DOHH2 (cell line): ENCODE results near the gene PDGFRA.

Experiments used
- EZH2phosphoT487 ChIP-seq: fragments of 200-600 bp; sonication (generic); IDR thresholded peaks from 2 replicates; pipeline ENCODE4 v1.6.1; 2017; ENCODE audit warnings: borderline replicate concordance, mild to moderate bottlenecking, antibody characterized with exemption, low read length, moderate library complexity, mixed read lengths
- TF ChIP-seq, protein P1 (sequence below): fragments of 200-600 bp; sonication (generic); IDR thresholded peaks from one replicate; pipeline ENCODE4 v1.5.1; 2014; ENCODE audit warnings: antibody characterized with exemption, mild to moderate bottlenecking, low read depth, low read length; ENCODE audit not compliant: poor library complexity, severe bottlenecking

DNA sequence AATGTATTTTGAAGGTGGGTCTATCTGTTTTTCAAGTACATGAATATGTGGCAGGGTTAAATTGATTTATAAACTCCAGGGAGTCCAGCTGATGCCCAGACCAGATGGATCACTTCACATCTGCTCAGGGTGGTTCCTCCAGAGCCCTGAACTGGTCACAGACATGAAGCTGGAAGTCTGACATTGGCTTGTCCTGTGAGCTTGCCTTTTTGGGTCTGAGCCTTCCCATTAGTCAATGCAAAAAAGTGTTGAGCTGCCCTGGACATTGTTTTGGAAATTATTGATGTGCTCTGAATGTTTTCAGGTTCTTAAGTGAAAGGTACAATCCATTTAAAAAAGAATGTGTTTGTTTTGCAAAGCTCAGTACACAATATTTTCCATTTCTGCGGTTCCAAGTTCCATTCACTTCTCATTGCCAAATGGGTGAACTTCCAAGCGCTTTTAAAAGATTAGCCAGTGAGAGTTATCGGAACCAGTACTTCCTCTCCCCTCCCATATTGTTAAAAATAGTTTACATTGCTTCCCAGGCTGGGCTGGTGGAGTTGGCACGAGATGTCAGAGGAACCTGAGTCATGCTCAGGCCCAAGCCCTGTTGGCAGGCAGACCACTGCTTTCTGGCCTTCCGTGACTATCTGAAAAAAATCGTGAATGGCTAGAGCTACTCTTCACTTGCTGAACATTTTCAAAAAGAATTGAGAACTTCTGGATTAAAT, 52.1 kb downstream of the PDGFRA start:
- TF ChIP-seq, protein P1, sequence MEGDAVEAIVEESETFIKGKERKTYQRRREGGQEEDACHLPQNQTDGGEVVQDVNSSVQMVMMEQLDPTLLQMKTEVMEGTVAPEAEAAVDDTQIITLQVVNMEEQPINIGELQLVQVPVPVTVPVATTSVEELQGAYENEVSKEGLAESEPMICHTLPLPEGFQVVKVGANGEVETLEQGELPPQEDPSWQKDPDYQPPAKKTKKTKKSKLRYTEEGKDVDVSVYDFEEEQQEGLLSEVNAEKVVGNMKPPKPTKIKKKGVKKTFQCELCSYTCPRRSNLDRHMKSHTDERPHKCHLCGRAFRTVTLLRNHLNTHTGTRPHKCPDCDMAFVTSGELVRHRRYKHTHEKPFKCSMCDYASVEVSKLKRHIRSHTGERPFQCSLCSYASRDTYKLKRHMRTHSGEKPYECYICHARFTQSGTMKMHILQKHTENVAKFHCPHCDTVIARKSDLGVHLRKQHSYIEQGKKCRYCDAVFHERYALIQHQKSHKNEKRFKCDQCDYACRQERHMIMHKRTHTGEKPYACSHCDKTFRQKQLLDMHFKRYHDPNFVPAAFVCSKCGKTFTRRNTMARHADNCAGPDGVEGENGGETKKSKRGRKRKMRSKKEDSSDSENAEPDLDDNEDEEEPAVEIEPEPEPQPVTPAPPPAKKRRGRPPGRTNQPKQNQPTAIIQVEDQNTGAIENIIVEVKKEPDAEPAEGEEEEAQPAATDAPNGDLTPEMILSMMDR = no peak
- TF ChIP-seq EZH2phosphoT487 = no peak
